Stimulated activated CD8-positive, alpha-beta memory T cell treated with anti-CD3 and anti-CD28 coated beads, Interleukin-12 subunit alpha, Interleukin-12 subunit beta, amount 100 ng/mL, for 1 hour (primary cell): ENCODE data around the gene CBLC.
A peak's percentile ranks its signal among the peaks of the same experiment; 100 is the strongest.
"Not testable (repeated sequence)": the region's sequence is repeated elsewhere in the genome, so short reads cannot be mapped to it uniquely, and the experiment has no call there.

Source experiments
- DNase-seq: peaks from one replicate; pipeline ENCODE4 v3.0.0-alpha.2; 2020; ENCODE audit warnings: low read depth

The CBLC gene

GRCh38 chr19:44819246-44819832 lies 41.6 kb downstream of the CBLC start:
- DNase-seq: no peak

- DNase-seq: no peak
Measured at GRCh38 chr19:44820648-44821609, 43.2 kb downstream of the CBLC start.

GRCh38 chr19:44822177-44822576 lies 44.5 kb downstream of the CBLC start:
- no peak for DNase-seq

GRCh38 chr19:44822670-44823372 lies 45.1 kb downstream of the CBLC start:
- DNase-seq: no peak

GRCh38 chr19:44823373-44823698 lies 45.6 kb downstream of the CBLC start:
- DNase-seq: no peak

GRCh38 chr19:44824761-44825160 lies 47.1 kb downstream of the CBLC start:
- no peak for DNase-seq

DNA sequence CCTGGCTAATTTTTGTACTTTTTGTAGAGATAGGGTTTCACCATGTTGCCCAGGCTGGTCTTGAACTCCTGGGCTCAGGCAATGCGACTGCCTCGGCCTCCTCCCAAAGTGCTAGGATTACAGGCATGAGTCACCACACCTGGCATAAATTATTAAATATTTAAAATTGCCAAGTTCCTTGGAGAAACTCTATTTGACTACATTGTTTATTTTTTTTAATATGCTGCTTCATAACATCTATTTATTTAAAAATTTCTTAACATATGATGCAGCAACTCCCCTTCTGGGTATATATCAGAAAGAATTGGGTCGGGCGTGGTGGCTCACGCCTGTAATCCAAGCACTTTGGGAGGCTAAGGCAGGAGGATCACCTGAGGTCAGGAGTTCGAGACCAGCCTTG lies 55.2 kb downstream of the CBLC start:
- DNase-seq: not testable (repeated sequence)

DNA sequence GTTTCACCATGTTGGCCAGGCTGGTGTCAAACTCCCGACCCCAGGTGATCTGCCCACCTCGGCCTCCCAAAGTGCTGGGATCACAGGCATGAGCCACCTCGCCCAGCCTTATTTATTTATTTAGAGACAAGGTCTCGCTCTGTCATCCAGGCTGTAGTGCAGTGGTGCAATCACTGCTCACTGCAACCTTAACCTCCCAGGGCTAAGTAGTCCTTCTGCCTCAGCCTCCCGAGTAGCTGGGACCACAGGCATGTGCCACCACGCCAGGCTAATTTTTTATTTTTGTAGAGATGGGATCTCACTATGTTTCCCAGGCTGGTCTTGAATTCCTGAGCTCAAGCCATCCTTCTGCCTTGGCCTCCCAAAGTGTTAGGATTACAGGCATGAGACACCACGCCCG lies 56.7 kb downstream of the CBLC start:
- not testable (repeated sequence) for DNase-seq

DNA sequence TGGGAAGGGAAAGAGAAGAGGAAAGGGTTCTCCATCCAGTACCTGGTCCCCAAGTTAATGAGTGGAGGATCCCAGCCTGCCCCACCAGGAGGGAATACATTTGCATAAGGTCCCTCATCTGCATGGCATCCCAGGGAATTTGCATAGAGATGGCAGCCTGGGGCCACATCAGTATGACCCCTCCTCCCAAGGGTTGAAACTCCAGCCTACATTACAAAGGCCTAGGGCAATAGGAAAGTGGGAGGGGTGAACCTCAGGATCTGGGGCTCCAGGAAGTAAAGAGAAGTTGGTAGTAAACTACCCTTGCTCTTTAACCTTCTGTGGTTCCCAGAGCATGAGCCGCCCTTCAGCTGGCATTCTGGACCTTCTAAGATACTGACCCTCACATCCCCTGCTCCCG lies 61.6 kb downstream of the CBLC start:
- no peak for DNase-seq

DNA sequence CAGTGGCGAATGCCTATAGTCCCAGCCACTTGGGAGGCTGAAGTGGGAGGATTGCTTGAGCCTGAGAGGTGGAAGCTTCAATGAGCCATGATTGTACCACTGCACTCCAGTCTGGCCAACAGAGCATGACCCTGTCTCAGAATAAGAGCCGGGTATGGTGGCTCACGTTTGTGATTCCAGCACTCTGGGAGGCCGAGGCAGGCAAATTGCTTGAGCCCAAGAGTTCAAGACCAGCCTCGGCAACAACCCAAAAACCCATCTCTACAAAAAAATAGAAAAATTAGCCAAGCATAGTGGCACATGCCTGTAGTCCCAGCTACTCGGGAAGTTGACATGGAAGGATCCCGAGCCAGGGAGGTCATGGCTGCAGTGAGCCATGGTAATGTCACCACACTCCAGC lies 63.1 kb downstream of the CBLC start:
- no peak for DNase-seq

DNA sequence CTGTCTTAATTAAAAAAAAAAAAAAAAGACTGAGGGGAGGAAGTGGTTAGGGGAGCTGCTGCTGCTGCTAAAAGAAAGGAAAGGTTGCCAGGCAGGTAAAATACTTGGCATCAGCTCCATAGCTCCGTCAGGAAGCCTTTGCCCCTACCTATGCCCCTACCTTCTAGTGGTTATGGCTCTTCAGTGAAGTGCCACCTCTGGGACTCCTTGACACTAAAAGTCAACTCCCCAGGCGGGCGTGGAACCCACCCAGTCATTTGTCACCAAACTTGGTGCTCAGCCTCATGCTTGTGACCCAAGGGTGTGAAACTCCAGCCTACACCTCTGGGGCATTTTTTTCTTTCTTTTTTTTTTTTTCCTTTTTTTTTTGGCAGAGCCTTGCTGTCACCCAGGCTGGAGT lies 63.5 kb downstream of the CBLC start:
- no peak for DNase-seq

GRCh38 chr19:44845286-44845611 lies 67.6 kb downstream of the CBLC start:
- DNase-seq: no peak

- DNase-seq: peak; percentile 46
Measured at GRCh38 chr19:44845612-44846454, 68.1 kb downstream of the CBLC start, which contains the start of gene NECTIN2. NECTIN2 (plus strand) TSS chr19:44846297; CDS start chr19:44846526, 229 bp downstream.

- DNase-seq: no peak
Measured at GRCh38 chr19:44846455-44847143, 68.9 kb downstream of the CBLC start.

- DNase-seq: no peak
Measured at GRCh38 chr19:44847144-44848035, 69.7 kb downstream of the CBLC start.

GRCh38 chr19:44848036-44848811 lies 70.5 kb downstream of the CBLC start:
- no peak for DNase-seq

GRCh38 chr19:44848812-44849447 lies 71.2 kb downstream of the CBLC start:
- DNase-seq: no peak
